Stomach smooth muscle (tissue), 2 donors: ENCODE measurements around the gene SH3RF1.

Source experiments
- H3K27ac ChIP-seq: one replicate; pipeline ENCODE4 v1.7.0; 2013; ENCODE audit warnings: mild to moderate bottlenecking, low read length, inconsistent platforms
- H3K27me3 ChIP-seq, 2 donors: one replicate each; pipeline ENCODE4 v1.7.0; 2013; ENCODE audit warnings: low read length in 2 of 2; ENCODE audit not compliant: insufficient read depth in 2 of 2, control insufficient read depth in 1 of 2
- H3K36me3 ChIP-seq, 2 donors: one replicate each; pipeline ENCODE4 v1.7.0; 2013; ENCODE audit warnings: low read length in 2 of 2; ENCODE audit not compliant: control insufficient read depth in 2 of 2, insufficient read depth in 2 of 2
- H3K4me1 ChIP-seq: one replicate; pipeline ENCODE4 v1.7.0; 2013; ENCODE audit warnings: low read length; ENCODE audit not compliant: control insufficient read depth, insufficient read depth
- H3K4me3 ChIP-seq, 2 donors: one replicate each; pipeline ENCODE4 v1.7.0; 2013; ENCODE audit warnings: low read length in 2 of 2
- H3K9ac ChIP-seq, 2 donors: one replicate each; pipeline ENCODE4 v1.7.0; 2013; ENCODE audit warnings: low read length in 2 of 2, mild to moderate bottlenecking in 1 of 2
- H3K9me3 ChIP-seq, 2 donors: one replicate each; pipeline ENCODE4 v1.7.0; 2013; ENCODE audit warnings: low read length in 2 of 2; ENCODE audit not compliant: control insufficient read depth in 2 of 2
- donor health status: healthy.
- donor health status: Pancreatic carcinoma.

The SH3RF1 gene

DNA sequence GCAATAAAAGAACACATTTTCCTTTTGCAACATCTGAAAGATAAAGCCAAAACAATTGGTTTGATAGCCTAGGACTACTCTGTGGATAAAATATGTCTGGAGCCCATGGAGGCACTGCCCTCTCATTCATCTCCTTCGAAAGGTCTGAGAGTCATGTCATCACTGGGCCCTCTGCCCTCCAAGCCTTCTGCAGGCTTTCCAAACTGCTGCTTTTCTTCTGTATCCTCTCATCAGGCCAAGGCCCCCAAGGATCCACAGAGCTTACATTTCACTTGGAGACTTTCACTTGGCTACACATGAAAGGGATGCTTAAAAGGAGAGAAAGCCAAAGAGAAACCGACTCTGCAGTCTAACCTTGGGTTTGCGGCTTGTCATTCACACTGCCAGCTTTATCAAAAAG, 109.9 kb downstream of the SH3RF1 start:
- Histone ChIP-seq H3K9ac (no peak overlapping the region), H3K27ac (no peak overlapping the region), H3K27me3 (no peaks in the 10 kb centered on the region), H3K36me3 (no peaks in the 10 kb centered on the region), H3K4me1 (peaks cover 2% of the 10 kb centered on the region), H3K9me3 (no peaks in the 10 kb centered on the region), H3K4me3 (no peak overlapping the region)

DNA sequence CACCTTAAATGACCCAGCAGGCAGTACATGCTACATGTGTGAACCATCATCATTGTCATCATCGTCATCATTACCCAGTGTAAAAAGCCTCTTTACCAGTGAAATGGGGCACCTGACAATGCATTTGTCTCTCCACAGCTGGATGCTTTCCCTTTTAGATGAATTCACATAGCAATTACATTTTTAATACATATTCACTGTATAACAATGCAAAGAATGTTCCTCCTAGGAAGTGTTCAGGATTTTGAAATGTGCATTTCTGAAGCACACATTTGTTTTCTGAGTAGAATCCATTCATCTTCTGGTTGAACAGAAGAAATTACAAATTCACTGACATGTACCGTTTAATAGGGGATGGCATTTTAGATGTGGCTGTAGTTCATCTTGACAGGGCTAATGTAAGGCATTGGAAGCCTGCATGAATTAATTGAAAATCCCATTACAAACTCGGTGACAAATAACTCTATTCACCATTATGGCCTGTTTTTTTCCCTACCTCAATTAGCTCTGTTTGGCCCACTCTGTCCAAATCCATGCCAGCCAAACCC, 111.1 kb downstream of the SH3RF1 start:
- Histone ChIP-seq H3K36me3 (no peaks in the 10 kb centered on the region), H3K27me3 (no peaks in the 10 kb centered on the region), H3K9me3 (no peaks in the 10 kb centered on the region), H3K9ac (no peak overlapping the region), H3K4me3 (no peak overlapping the region), H3K4me1 (peaks cover 2% of the 10 kb centered on the region), H3K27ac (no peak overlapping the region)

DNA sequence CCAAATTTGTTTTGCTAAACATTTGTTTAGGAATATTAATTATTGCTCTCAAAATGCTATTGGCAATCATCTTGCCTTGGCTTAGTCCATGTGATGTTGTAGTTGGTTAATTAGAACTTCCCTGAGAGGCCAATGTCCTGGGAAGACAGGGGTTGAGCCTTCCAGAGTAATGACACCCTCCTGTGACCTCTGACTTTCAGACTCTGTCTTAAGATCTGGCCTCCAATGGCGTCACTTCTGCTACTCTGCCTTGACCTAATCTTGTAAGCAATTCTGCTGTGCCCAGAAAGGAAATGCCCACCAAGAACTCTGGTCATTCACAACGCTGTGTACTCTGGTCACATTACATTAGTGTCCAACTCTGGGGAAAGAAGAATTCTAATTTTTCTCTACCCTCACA, 111.9 kb downstream of the SH3RF1 start:
- Histone ChIP-seq H3K9ac (no peak overlapping the region), H3K4me1 (peaks cover 2% of the 10 kb centered on the region), H3K9me3 (no peaks in the 10 kb centered on the region), H3K4me3 (no peak overlapping the region), H3K36me3 (no peaks in the 10 kb centered on the region), H3K27ac (no peak overlapping the region), H3K27me3 (no peaks in the 10 kb centered on the region)

DNA sequence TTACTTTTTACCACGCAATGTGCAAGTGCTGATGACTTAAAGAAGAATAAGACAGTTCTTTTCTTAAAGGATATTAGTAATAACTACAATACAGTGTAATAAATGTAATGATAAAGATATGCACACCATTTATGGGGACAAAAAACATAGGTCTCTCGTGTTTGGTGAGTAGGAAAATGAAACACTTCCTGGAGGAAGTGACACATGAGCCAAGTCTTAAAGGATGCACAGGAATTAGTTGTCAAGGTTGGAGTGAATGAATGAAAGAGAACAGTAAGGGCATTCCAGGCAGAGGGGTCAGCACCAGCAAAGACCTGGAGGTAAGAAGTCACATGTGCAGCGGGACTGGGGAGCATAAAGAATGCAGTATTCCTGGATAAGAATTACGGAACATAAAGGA, 112.7 kb downstream of the SH3RF1 start:
- Histone ChIP-seq H3K36me3 (no peaks in the 10 kb centered on the region), H3K27me3 (no peaks in the 10 kb centered on the region), H3K9me3 (no peaks in the 10 kb centered on the region), H3K27ac (no peak overlapping the region), H3K9ac (no peak overlapping the region), H3K4me1 (peaks cover 2% of the 10 kb centered on the region), H3K4me3 (no peak overlapping the region)

DNA sequence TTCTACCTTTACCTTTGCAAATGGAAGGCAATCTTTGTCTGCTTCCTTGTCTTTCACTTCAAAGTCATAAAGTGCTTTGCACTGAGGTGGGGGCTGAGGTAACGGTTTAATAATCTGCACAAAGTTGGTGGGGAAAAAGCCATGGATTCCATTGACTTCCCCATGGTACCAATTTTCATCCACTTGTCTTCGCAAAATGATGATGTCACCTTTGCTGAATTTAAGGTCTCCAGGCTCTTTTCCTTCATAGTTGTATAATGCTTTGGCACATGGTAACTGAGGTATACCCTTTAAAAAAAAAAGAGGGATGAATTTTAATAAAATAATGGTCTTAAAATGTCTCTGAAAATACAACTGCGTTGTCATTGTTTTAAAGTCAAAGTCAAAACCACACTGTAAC, 114.4 kb downstream of the SH3RF1 start:
- peaks cover 2% of the 10 kb centered on the region for H3K4me1 ChIP-seq
- H3K4me3 ChIP-seq = no peak overlapping the region
- H3K27ac ChIP-seq = no peak overlapping the region
- H3K9ac ChIP-seq = no peak overlapping the region
- no peaks in the 10 kb centered on the region for H3K27me3 ChIP-seq
- H3K9me3 ChIP-seq = no peaks in the 10 kb centered on the region
- no peaks in the 10 kb centered on the region for H3K36me3 ChIP-seq

DNA sequence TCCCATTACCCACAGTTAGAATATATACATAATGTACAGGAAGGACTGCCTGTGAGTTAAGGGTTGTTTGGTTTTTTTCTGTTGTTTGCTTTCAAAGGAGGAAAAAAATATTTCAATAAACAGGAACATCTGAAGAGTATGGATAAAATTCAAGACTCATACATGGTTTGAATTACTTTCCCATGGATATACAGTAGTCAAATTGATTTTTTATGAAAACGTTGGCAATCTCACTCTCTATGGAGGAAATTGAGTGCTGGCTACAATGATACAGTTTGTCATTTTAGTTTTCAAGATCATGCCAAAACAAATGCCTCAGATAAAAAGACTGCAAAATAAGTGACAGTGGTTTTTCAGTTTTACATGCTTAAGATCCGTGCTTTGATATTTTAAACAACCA, 116.6 kb downstream of the SH3RF1 start:
- Histone ChIP-seq H3K9ac (no peak overlapping the region), H3K36me3 (no peaks in the 10 kb centered on the region), H3K9me3 (no peaks in the 10 kb centered on the region), H3K27ac (no peak overlapping the region), H3K27me3 (no peaks in the 10 kb centered on the region), H3K4me1 (no peaks in the 10 kb centered on the region), H3K4me3 (no peak overlapping the region)

DNA sequence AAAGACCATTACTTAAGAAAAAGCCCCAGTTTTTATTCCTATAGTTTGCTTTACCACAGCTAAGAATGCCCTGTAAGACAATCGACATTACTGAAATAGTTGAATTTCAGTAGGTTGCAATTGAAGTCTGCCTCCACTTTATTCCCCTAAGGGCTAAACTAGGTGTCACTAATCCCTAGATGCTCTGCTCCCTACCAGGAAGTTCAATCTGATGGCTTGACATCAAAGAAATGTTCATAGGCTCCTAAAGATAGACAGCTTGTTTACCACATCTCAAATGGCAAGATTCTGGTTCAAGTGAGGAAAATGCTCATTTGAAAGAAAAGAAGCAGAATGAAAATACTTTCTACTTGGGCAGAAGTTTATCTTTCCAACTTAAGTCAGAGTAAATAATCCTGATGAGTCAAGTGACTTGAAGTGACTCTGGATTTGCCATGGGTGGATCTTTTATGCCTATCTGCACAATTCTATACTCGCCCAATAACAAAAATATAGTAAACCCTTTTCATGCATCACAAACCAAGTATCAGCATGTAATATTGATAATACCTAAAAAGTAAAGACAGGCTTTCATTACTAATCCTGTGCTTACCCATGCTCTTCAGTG, 117.2 kb downstream of the SH3RF1 start:
- Histone ChIP-seq H3K27ac (no peak overlapping the region), H3K36me3 (no peaks in the 10 kb centered on the region), H3K4me3 (no peak overlapping the region), H3K9ac (no peak overlapping the region), H3K4me1 (no peaks in the 10 kb centered on the region), H3K27me3 (no peaks in the 10 kb centered on the region), H3K9me3 (no peaks in the 10 kb centered on the region)

DNA sequence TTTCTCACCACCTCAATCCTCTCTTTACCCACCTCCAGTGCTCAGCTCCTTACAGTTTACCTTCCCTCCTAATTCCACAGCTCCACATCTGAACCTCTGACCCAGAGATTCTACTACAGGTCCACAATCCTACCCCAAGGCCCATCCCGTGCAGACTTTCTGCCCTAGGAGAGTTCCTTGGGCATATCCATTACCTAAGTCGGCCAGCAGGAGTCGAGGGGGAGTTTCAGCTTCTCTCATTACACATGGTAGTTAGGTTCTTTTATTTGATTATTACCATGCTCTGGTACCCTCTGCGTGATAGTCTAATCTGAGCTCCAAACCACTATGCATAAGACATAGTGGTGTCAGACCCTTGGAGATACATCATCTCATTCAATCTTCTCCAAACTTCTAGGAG, 117.9 kb downstream of the SH3RF1 start:
- H3K9ac ChIP-seq = no peak overlapping the region
- H3K27me3 ChIP-seq = no peaks in the 10 kb centered on the region
- no peaks in the 10 kb centered on the region for H3K9me3 ChIP-seq
- H3K36me3 ChIP-seq = no peaks in the 10 kb centered on the region
- no peak overlapping the region for H3K4me3 ChIP-seq
- H3K27ac ChIP-seq = no peak overlapping the region
- no peaks in the 10 kb centered on the region for H3K4me1 ChIP-seq

DNA sequence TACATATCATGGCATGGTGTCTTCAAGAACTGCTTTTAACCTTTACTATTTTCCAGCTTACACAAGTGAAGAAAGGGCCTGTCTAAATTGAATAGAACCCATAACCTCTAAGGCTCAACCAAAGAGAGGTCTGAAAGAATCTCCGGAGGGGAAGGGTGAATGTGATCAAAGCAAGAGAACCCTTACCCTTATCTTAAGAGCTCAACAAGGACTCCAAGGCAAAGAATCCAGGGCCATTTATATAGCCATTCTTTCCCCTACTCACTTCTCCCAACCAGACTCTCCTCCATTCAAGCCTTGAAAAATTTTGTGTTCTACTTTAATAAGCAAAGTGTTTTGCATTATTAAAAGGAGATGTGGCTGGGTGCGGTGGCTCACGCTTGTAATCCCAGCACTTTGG, 118.7 kb downstream of the SH3RF1 start:
- H3K27me3 ChIP-seq = no peaks in the 10 kb centered on the region
- no peaks in the 10 kb centered on the region for H3K9me3 ChIP-seq
- H3K4me3 ChIP-seq = no peak overlapping the region
- no peaks in the 10 kb centered on the region for H3K36me3 ChIP-seq
- no peaks in the 10 kb centered on the region for H3K4me1 ChIP-seq
- H3K9ac ChIP-seq = no peak overlapping the region
- no peak overlapping the region for H3K27ac ChIP-seq

DNA sequence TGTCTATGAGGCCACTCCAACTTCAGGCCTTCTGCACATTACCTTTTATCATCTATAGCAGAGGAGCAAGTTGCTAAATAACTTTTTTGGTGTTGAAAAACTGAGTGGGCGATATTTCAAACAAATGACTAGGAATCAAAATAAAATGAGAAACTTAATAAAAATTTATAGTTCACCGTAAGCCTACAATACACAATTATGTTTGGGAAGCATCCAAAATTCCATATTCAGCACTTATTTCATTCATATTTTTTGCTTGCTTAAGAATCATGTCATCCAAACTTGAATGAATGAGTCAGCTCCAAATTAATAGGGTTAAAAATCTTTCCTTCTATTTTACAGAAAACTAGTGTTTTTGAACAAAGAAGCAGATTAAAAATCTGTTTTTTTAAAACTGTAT, 119.1 kb downstream of the SH3RF1 start:
- Histone ChIP-seq H3K27me3 (no peaks in the 10 kb centered on the region), H3K4me3 (no peak overlapping the region), H3K27ac (no peak overlapping the region), H3K9me3 (no peaks in the 10 kb centered on the region), H3K36me3 (no peaks in the 10 kb centered on the region), H3K9ac (no peak overlapping the region), H3K4me1 (no peaks in the 10 kb centered on the region)

DNA sequence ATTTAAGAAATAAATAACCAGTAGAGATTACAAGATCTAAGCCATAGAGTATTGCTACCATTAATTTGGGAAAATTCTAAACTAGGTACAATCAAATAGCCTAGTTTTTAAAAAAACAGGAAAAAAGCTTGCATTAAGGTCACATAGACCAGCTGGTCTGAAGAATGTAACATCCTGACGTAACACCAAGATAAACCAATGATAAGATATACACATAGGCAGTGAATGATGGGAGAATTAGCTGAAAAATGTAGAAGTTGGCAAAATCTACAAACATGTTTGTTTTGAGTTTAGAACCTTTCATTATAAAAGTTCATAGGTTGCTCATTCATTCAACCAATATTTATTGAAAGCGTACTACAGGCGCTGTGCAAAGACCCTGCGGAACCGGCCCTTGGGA, 120.0 kb downstream of the SH3RF1 start:
- no peaks in the 10 kb centered on the region for H3K9me3 ChIP-seq
- H3K27ac ChIP-seq = no peak overlapping the region
- no peaks in the 10 kb centered on the region for H3K27me3 ChIP-seq
- H3K4me3 ChIP-seq = no peak overlapping the region
- no peaks in the 10 kb centered on the region for H3K4me1 ChIP-seq
- no peak overlapping the region for H3K9ac ChIP-seq
- H3K36me3 ChIP-seq = no peaks in the 10 kb centered on the region
